ENCODE results near the gene RASGRF2. TPM values are rescaled to one million over a fixed set of nuclear protein-coding genes. Genes with fewer than 3 reads are reported as not detected.

Gene RASGRF2
- total and polyA plus RNA-seq, 2 of the 13 experiments (the other 11 are each of a cell fraction or from before 2014, with no cell fraction given) = 23.6 to 29.0 TPM

GRCh38 chr5:81022688-81023084 is 62.5 kb downstream of the RASGRF2 start:
- H3K4me3 ChIP-seq (replicated peaks in 1 of 3; ENCODE audit: insufficient read depth in 1 of 3, low read depth in 2 of 3, low read length in 3 of 3) = no peak overlapping the region
- intact Hi-C loops (cut with micrococcal nuclease; ENCODE audit: unreplicated experiment) (no loop called here), in situ Hi-C loops (cut with HindIII; ENCODE audit: extremely low pct_ligation_motif_present, low pct_unique_long_range_greater_than_20kb) (no loop called here)
- peaks cover 60% of the 10 kb centered on the region for H3K79me2 ChIP-seq (ENCODE audit: insufficient read depth, low read length)
- H3K9me3 ChIP-seq (ENCODE audit: low read length) = no peaks in the 10 kb centered on the region
- ChIA-PET CTCF (ENCODE audit: low intra/inter-chr PET ratio, low total read pairs) (no interaction called here), POLR2A (no interaction called here)
- peaks cover 0 to 2% of the 10 kb centered on the region in 2 experiments; a peak in 2 of 5 replicates for H3K36me3 ChIP-seq (replicated peaks in 1 of 2; ENCODE audit: control insufficient read depth in 1 of 2, insufficient read depth in 2 of 2, low read length in 2 of 2)
- H3K4me1 ChIP-seq (ENCODE audit: insufficient read depth, low read length) = peaks cover 58% of the 10 kb centered on the region
- DNase-seq (ENCODE audit: low spot score) = no peak
- no peak overlapping the region for H3K9ac ChIP-seq (ENCODE audit: insufficient read depth, low read depth, low read length)
- H4K20me1 ChIP-seq (ENCODE audit: insufficient read depth, low read length) = no peaks in the 10 kb centered on the region; the same call in 1 of the 2 replicates
- no peak overlapping the region for H3K27ac ChIP-seq (ENCODE audit: extremely low read length, insufficient read depth, low read length)
- WGBS (ENCODE audit: low lambda C conversion rate) = 98% methylated on average over 5 of the region's 5 CpGs
- ATAC-seq = no peak
- BruUV-seq (replicated peaks) = no TSS peak
- H3K27me3 ChIP-seq (ENCODE audit: control insufficient read depth in 1 of 2, insufficient read depth in 2 of 2, low read length in 2 of 2) = no peaks in the 10 kb centered on the region
- no peak overlapping the region for H3K4me2 ChIP-seq (ENCODE audit: low read depth, low read length)
- H2AFZ ChIP-seq (ENCODE audit: low read length) = no peak overlapping the region
- no peak for FAIRE-seq
- no peak for TF ChIP-seq SIN3A (IDR thresholded peaks at IDR 0.05; ENCODE audit: borderline replicate concordance, low read depth, low read length)
- TF ChIP-seq ZNF552 (CRISPR knock-in tag; IDR thresholded peaks at IDR 0.05; ENCODE audit: borderline replicate concordance) = no peak
- no peak for TF ChIP-seq ATRX (CRISPR knock-in tag; IDR thresholded peaks at IDR 0.05; ENCODE audit: borderline replicate concordance)
- no peak for TF ChIP-seq FLYWCH1 (CRISPR knock-in tag; IDR thresholded peaks at IDR 0.05)
- no peak for TF ChIP-seq NCOR1 (IDR thresholded peaks at IDR 0.05; ENCODE audit: borderline replicate concordance, low read length)
- TF ChIP-seq FOXK1 (CRISPR knock-in tag; IDR thresholded peaks at IDR 0.05; ENCODE audit: borderline replicate concordance, low read depth) = no peak
- no peak for TF ChIP-seq FOXO4 (CRISPR knock-in tag; conservative IDR thresholded peaks at IDR 0.05)
- no peak for TF ChIP-seq RBM39 (IDR thresholded peaks at IDR 0.05; ENCODE audit: low read depth, low read length, poor library complexity, severe bottlenecking)
- no peak for TF ChIP-seq ZXDC (CRISPR knock-in tag; IDR thresholded peaks at IDR 0.05)
- no peak for TF ChIP-seq ZBTB10 (CRISPR knock-in tag; IDR thresholded peaks at IDR 0.05; ENCODE audit: borderline replicate concordance)
- no peak for TF ChIP-seq HNRNPH1 (optimal IDR thresholded peaks at IDR 0.05; ENCODE audit: low read depth, low read length)
- no peak for TF ChIP-seq ZNF543 (CRISPR knock-in tag; IDR thresholded peaks at IDR 0.05)
- no peak for TF ChIP-seq ZFP36L1 (CRISPR knock-in tag; IDR thresholded peaks at IDR 0.05)
- TF ChIP-seq XBP1 (CRISPR knock-in tag; IDR thresholded peaks at IDR 0.05) = no peak
- no peak for TF ChIP-seq ZSCAN30 (CRISPR knock-in tag; IDR thresholded peaks at IDR 0.05)
- TF ChIP-seq ZNF780A (CRISPR knock-in tag; IDR thresholded peaks at IDR 0.05) = no peak

Data from HepG2 (cell line).